Neuronal stem cell (in vitro differentiated cells): Measurements from ENCODE around the gene CCDC171.

Experiments used
- DNase-seq: peaks from one replicate; pipeline ENCODE4 v3.0.0-alpha.2; 2013; ENCODE audit warnings: low spot score
- H2AFZ ChIP-seq: one replicate; pipeline ENCODE4 v1.6.1; 2013; ENCODE audit warnings: mild to moderate bottlenecking, low read length, inconsistent platforms
- H2AK5ac ChIP-seq: 2 replicates; pipeline ENCODE4 v1.6.1; 2013; ENCODE audit warnings: low read depth, mild to moderate bottlenecking, inconsistent platforms, low read length, moderate library complexity, mixed read lengths
- H2BK120ac ChIP-seq: 2 replicates; pipeline ENCODE4 v1.6.1; 2013; ENCODE audit warnings: low read depth, mild to moderate bottlenecking, inconsistent platforms, low read length, moderate library complexity, mixed read lengths
- H2BK12ac ChIP-seq: one replicate; pipeline ENCODE4 v1.6.1; 2013; ENCODE audit warnings: low read length, inconsistent platforms
- H2BK15ac ChIP-seq: 2 replicates; pipeline ENCODE4 v1.6.1; 2013; ENCODE audit warnings: mild to moderate bottlenecking, low read length, inconsistent platforms, mixed read lengths
- H2BK5ac ChIP-seq: one replicate; pipeline ENCODE4 v1.6.1; 2013; ENCODE audit warnings: inconsistent platforms, mild to moderate bottlenecking, low read length, moderate library complexity
- H3K14ac ChIP-seq: one replicate; pipeline ENCODE4 v1.6.1; 2013; ENCODE audit warnings: low read length, inconsistent platforms
- H3K18ac ChIP-seq: 2 replicates; pipeline ENCODE4 v1.6.1; 2013; ENCODE audit warnings: low read length, inconsistent platforms
- H3K23ac ChIP-seq: 2 replicates; pipeline ENCODE4 v1.6.1; 2013; ENCODE audit warnings: low read depth, mild to moderate bottlenecking, mixed read lengths, low read length, inconsistent platforms; ENCODE audit not compliant: poor library complexity
- H3K27ac ChIP-seq: replicated peaks from 3 replicates; pipeline ENCODE4 v1.5.1; 2013; ENCODE audit warnings: low read length, inconsistent platforms
- H3K27me3 ChIP-seq, 3 experiments: 2 replicates each; pipeline ENCODE4 v1.6.1; 2013; ENCODE audit warnings: low read length in 3 of 3, mild to moderate bottlenecking in 2 of 3, inconsistent platforms in 1 of 3, low read depth in 1 of 3, mixed read lengths in 1 of 3, moderate library complexity in 1 of 3; ENCODE audit not compliant: control insufficient read depth in 3 of 3, insufficient read depth in 3 of 3
- H3K36me3 ChIP-seq, 2 donors: replicated peaks in 1 of 2; 2 replicates each; pipeline ENCODE4 v1.6.1; 2013; ENCODE audit warnings: low read length in 2 of 2; ENCODE audit not compliant: control insufficient read depth in 2 of 2, insufficient read depth in 2 of 2
- H3K4ac ChIP-seq: 2 replicates; pipeline ENCODE4 v1.6.1; 2013; ENCODE audit warnings: inconsistent platforms, mild to moderate bottlenecking, low read length, moderate library complexity
- H3K4me1 ChIP-seq, 2 donors: 1 replicate in 1 of 2; 2 replicates in 1 of 2; pipeline ENCODE4 v1.6.1; 2013; ENCODE audit warnings: low read length in 2 of 2, low read depth in 1 of 2; ENCODE audit not compliant: control insufficient read depth in 2 of 2, insufficient read depth in 1 of 2
- H3K4me2 ChIP-seq: one replicate; pipeline ENCODE4 v1.6.1; 2013; ENCODE audit warnings: mild to moderate bottlenecking, low read length, inconsistent platforms; ENCODE audit not compliant: insufficient read depth, poor library complexity, severe bottlenecking
- H3K4me3 ChIP-seq, 2 donors: 2 replicates each; pipeline ENCODE4 v1.5.1; 2013; ENCODE audit warnings: low read length in 2 of 2, mild to moderate bottlenecking in 2 of 2, inconsistent platforms in 1 of 2, moderate library complexity in 1 of 2
- H3K79me1 ChIP-seq: one replicate; pipeline ENCODE4 v1.6.1; 2013; ENCODE audit warnings: low read depth, mild to moderate bottlenecking, inconsistent platforms, low read length, moderate library complexity
- H3K9ac ChIP-seq: one replicate; pipeline ENCODE4 v1.6.1; 2013; ENCODE audit warnings: mild to moderate bottlenecking, low read depth, low read length, inconsistent platforms; ENCODE audit not compliant: poor library complexity
- H3K9me3 ChIP-seq, 2 donors: replicated peaks in 1 of 2; 2 replicates each; pipeline versions ENCODE3 to v1.6.1; 2013; ENCODE audit warnings: low read length in 2 of 2, mild to moderate bottlenecking in 2 of 2, inconsistent platforms in 1 of 2, low read depth in 1 of 2, mixed read lengths in 1 of 2, moderate library complexity in 1 of 2; ENCODE audit not compliant: control insufficient read depth in 2 of 2, insufficient read depth in 1 of 2
- H4K8ac ChIP-seq: one replicate; pipeline ENCODE4 v1.6.1; 2013; ENCODE audit warnings: low read depth, mild to moderate bottlenecking, inconsistent platforms, low read length, moderate library complexity
- H4K91ac ChIP-seq: one replicate; pipeline ENCODE4 v1.6.1; 2013; ENCODE audit warnings: low read length, low read depth, mild to moderate bottlenecking, inconsistent platforms; ENCODE audit not compliant: poor library complexity
- WGBS, 2 donors: extraction: QIAGEN DNeasy Blood & Tissue Kit; methylation state at CpG; one replicate each; pipeline ENCODE4 v1.1.7; 2013; ENCODE audit warnings: missing lambda C conversion rate in 2 of 2, mixed read lengths in 1 of 2; ENCODE audit not compliant: insufficient read length in 2 of 2, insufficient replicate concordance in 1 of 2; ENCODE audit errors: extremely low coverage in 2 of 2; 5-methylcytosine and 5-hydroxymethylcytosine counted together

Gene CCDC171

GRCh38 chr9:16012621-16013020 lies 459.8 kb downstream of the CCDC171 start:
- H3K18ac ChIP-seq, result no peak overlapping the region
- H3K36me3 ChIP-seq, result no peaks in the 10 kb centered on the region
- no peak overlapping the region for H2AK5ac ChIP-seq
- no peak overlapping the region for H3K4ac ChIP-seq
- H2BK120ac ChIP-seq, result no peak overlapping the region
- H4K91ac ChIP-seq, result no peak overlapping the region
- H3K23ac ChIP-seq, result no peak overlapping the region
- WGBS, 2 donors, result no CpG with 5 or more reads among the region's 2 CpGs
- H3K4me2 ChIP-seq, result no peak overlapping the region
- no peak overlapping the region for H2BK5ac ChIP-seq
- no peaks in the 10 kb centered on the region for H3K27me3 ChIP-seq
- no peaks in the 10 kb centered on the region for H3K79me1 ChIP-seq
- H4K8ac ChIP-seq, result no peak overlapping the region
- H3K14ac ChIP-seq, result no peak overlapping the region
- no peak overlapping the region for H3K9ac ChIP-seq
- H3K4me3 ChIP-seq, result no peak overlapping the region
- no peak overlapping the region for H2BK15ac ChIP-seq
- no peak overlapping the region for H3K27ac ChIP-seq
- no peak overlapping the region for H2AFZ ChIP-seq
- H2BK12ac ChIP-seq, result no peak overlapping the region
- DNase-seq, result no peak
- H3K9me3 ChIP-seq, result peaks cover under 1 to 2% of the 10 kb centered on the region in 2 donors
- H3K4me1 ChIP-seq, result no peaks in the 10 kb centered on the region

GRCh38 chr9:16013366-16013765 lies 460.5 kb downstream of the CCDC171 start:
- no peak overlapping the region for H4K8ac ChIP-seq
- H2BK15ac ChIP-seq, result no peak overlapping the region
- H2BK5ac ChIP-seq, result no peak overlapping the region
- no peak for DNase-seq
- H3K79me1 ChIP-seq, result no peaks in the 10 kb centered on the region
- no peaks in the 10 kb centered on the region for H3K36me3 ChIP-seq
- no peak overlapping the region for H2AK5ac ChIP-seq
- H3K4ac ChIP-seq, result no peak overlapping the region
- H2AFZ ChIP-seq, result no peak overlapping the region
- H2BK12ac ChIP-seq, result no peak overlapping the region
- no peak overlapping the region for H3K4me3 ChIP-seq
- no peak overlapping the region for H3K9ac ChIP-seq
- WGBS, 2 donors, result no CpG with 5 or more reads among the region's 5 CpGs
- no peak overlapping the region for H2BK120ac ChIP-seq
- H3K9me3 ChIP-seq, result peaks cover 4 to 7% of the 10 kb centered on the region in 2 donors
- no peaks in the 10 kb centered on the region for H3K4me1 ChIP-seq
- no peak overlapping the region for H3K27ac ChIP-seq
- no peak overlapping the region for H4K91ac ChIP-seq
- H3K4me2 ChIP-seq, result no peak overlapping the region
- no peak overlapping the region for H3K14ac ChIP-seq
- H3K23ac ChIP-seq, result no peak overlapping the region
- no peaks in the 10 kb centered on the region for H3K27me3 ChIP-seq
- no peak overlapping the region for H3K18ac ChIP-seq

- no peak overlapping the region for H2AK5ac ChIP-seq
These were observed 461.0 kb downstream of the CCDC171 start for GRCh38 chr9:16013826-16014225.

GRCh38 chr9:16022228-16022627 lies 469.4 kb downstream of the CCDC171 start:
- no peaks in the 10 kb centered on the region for H3K4me1 ChIP-seq
- H3K79me1 ChIP-seq, result no peaks in the 10 kb centered on the region
- H3K4me3 ChIP-seq, result no peak overlapping the region
- no peak overlapping the region for H2AK5ac ChIP-seq
- DNase-seq, result no peak
- no peak overlapping the region for H4K91ac ChIP-seq
- H3K18ac ChIP-seq, result no peak overlapping the region
- no peak overlapping the region for H3K14ac ChIP-seq
- H2BK120ac ChIP-seq, result no peak overlapping the region
- H3K9me3 ChIP-seq, result peaks cover 4 to 7% of the 10 kb centered on the region in 2 donors
- H2BK15ac ChIP-seq, result no peak overlapping the region
- no CpG with 5 or more reads among the region's 3 CpGs for WGBS, 2 donors
- H3K9ac ChIP-seq, result no peak overlapping the region
- no peak overlapping the region for H3K4ac ChIP-seq
- H2AFZ ChIP-seq, result no peak overlapping the region
- no peak overlapping the region for H3K4me2 ChIP-seq
- no peak overlapping the region for H3K27ac ChIP-seq
- H3K27me3 ChIP-seq, result no peaks in the 10 kb centered on the region
- H3K36me3 ChIP-seq, result no peaks in the 10 kb centered on the region
- no peak overlapping the region for H4K8ac ChIP-seq
- no peak overlapping the region for H2BK5ac ChIP-seq
- H3K23ac ChIP-seq, result no peak overlapping the region
- no peak overlapping the region for H2BK12ac ChIP-seq

More at GRCh38 chr9:16013826-16014225, 461.0 kb downstream of the CCDC171 start:
- H2AFZ ChIP-seq, result no peak overlapping the region
- H3K9me3 ChIP-seq, result peaks cover 4 to 7% of the 10 kb centered on the region in 2 donors
- no peak overlapping the region for H2BK15ac ChIP-seq
- H3K4me1 ChIP-seq, result no peaks in the 10 kb centered on the region
- no peak overlapping the region for H3K18ac ChIP-seq
- H2BK5ac ChIP-seq, result no peak overlapping the region
- H3K4me2 ChIP-seq, result no peak overlapping the region
- H2BK12ac ChIP-seq, result no peak overlapping the region
- H3K27ac ChIP-seq, result no peak overlapping the region
- no peak overlapping the region for H3K4ac ChIP-seq
- no peaks in the 10 kb centered on the region for H3K79me1 ChIP-seq
- no peak overlapping the region for H3K14ac ChIP-seq
- no peaks in the 10 kb centered on the region for H3K27me3 ChIP-seq
- no peak overlapping the region for H4K91ac ChIP-seq
- H3K9ac ChIP-seq, result no peak overlapping the region
- no peak overlapping the region for H3K4me3 ChIP-seq
- DNase-seq, result no peak
- WGBS, 2 donors, result no CpG with 5 or more reads among the region's 1 CpG
- H2BK120ac ChIP-seq, result no peak overlapping the region
- H3K23ac ChIP-seq, result no peak overlapping the region
- H4K8ac ChIP-seq, result no peak overlapping the region
- H3K36me3 ChIP-seq, result no peaks in the 10 kb centered on the region
